ENCODE data around the gene GIPC3.

- TF ChIP-seq, protein P1, sequence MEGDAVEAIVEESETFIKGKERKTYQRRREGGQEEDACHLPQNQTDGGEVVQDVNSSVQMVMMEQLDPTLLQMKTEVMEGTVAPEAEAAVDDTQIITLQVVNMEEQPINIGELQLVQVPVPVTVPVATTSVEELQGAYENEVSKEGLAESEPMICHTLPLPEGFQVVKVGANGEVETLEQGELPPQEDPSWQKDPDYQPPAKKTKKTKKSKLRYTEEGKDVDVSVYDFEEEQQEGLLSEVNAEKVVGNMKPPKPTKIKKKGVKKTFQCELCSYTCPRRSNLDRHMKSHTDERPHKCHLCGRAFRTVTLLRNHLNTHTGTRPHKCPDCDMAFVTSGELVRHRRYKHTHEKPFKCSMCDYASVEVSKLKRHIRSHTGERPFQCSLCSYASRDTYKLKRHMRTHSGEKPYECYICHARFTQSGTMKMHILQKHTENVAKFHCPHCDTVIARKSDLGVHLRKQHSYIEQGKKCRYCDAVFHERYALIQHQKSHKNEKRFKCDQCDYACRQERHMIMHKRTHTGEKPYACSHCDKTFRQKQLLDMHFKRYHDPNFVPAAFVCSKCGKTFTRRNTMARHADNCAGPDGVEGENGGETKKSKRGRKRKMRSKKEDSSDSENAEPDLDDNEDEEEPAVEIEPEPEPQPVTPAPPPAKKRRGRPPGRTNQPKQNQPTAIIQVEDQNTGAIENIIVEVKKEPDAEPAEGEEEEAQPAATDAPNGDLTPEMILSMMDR (IDR thresholded peaks at IDR 0.05), result no peak
- no peak for TF ChIP-seq EP300 (IDR thresholded peaks at IDR 0.05)
Measured at GRCh38 chr19:3636506-3636905, 51.2 kb downstream of the GIPC3 start.

All from ovary (tissue), 3 donors.